K562 (cell line): ENCODE data around the gene CAPN2. TPM values are rescaled to one million over a fixed set of nuclear protein-coding genes. Genes with fewer than 3 reads are reported as not detected.

Experiments used
- DIDO1 ChIP-seq: fragments of 450-650 bp; IDR thresholded peaks from 2 replicates; pipeline ENCODE4 v1.6.1; 2016; ENCODE audit warnings: low read depth, missing biosample characterization, missing genetic modification characterization
- DNMT1 ChIP-seq: fragments of 450-650 bp; IDR thresholded peaks from 2 replicates; pipeline ENCODE4 v1.6.1; 2016; ENCODE audit warnings: antibody characterized with exemption, mild to moderate bottlenecking
- EP400 ChIP-seq: fragments of 450-650 bp; IDR thresholded peaks from 2 replicates; pipeline ENCODE4 v1.6.1; 2017; ENCODE audit warnings: antibody characterized with exemption, mild to moderate bottlenecking, moderate library complexity
- FOXA3 ChIP-seq, 2 experiments: fragments of 450-650 bp in 1 of 2; sonication (generic) in 1 of 2; formaldehyde crosslinking; IDR thresholded peaks in 1 of 2; conservative IDR thresholded peaks in 1 of 2; 2 replicates each; pipeline versions ENCODE4 v1.4.0 to v1.8.0; 2020 to 2022; ENCODE audit warnings: mild to moderate bottlenecking in 2 of 2, missing genetic modification reagents in 1 of 2
- FOXP1 ChIP-seq: sonication (generic); formaldehyde crosslinking; IDR thresholded peaks from 2 replicates; pipeline ENCODE4 v1.8.0; 2022; ENCODE audit warnings: mild to moderate bottlenecking, missing genetic modification reagents
- GABPB1 ChIP-seq: sonication (generic); formaldehyde crosslinking; IDR thresholded peaks from 2 replicates; pipeline ENCODE4 v1.8.0; 2022; ENCODE audit warnings: mild to moderate bottlenecking, missing genetic modification reagents
- HDGF ChIP-seq: fragments of 450-650 bp; IDR thresholded peaks from 2 replicates; pipeline ENCODE4 v1.6.1; 2016
- IFI16 ChIP-seq: fragments of 250-450 bp; sonication (Bioruptor Pico); IDR thresholded peaks from 2 replicates; pipeline ENCODE4 v2.1.2; 2022; ENCODE audit warnings: mild to moderate bottlenecking, inconsistent platforms
- KAT7 ChIP-seq: sonication (generic); formaldehyde crosslinking; IDR thresholded peaks from 2 replicates; pipeline ENCODE4 v1.8.0; 2022; ENCODE audit warnings: missing genetic modification reagents, mild to moderate bottlenecking, borderline replicate concordance
- MIER1 ChIP-seq: fragments of 450-650 bp; IDR thresholded peaks from 2 replicates; pipeline ENCODE4 v1.6.1; 2016; ENCODE audit warnings: antibody characterized with exemption, mild to moderate bottlenecking, low read depth
- MTF1 ChIP-seq: fragments of 250-450 bp; sonication (Bioruptor Pico); IDR thresholded peaks from 2 replicates; pipeline ENCODE4 v1.9.0; 2021; ENCODE audit warnings: moderate library complexity, mild to moderate bottlenecking, inconsistent platforms, borderline replicate concordance
- NR2C1 ChIP-seq, 2 experiments: fragments of 450-650 bp; IDR thresholded peaks; 2 replicates each; pipeline ENCODE4 v1.6.1; 2017; ENCODE audit warnings: mild to moderate bottlenecking in 2 of 2, antibody characterized with exemption in 1 of 2, inconsistent platforms in 1 of 2, missing compliant biosample characterization in 1 of 2, missing genetic modification characterization in 1 of 2
- NRF1 ChIP-seq, 2 experiments: fragments of 450-650 bp; IDR thresholded peaks in 1 of 2; conservative IDR thresholded peaks in 1 of 2; 2 replicates each; pipeline ENCODE4 v1.6.1; 2014; ENCODE audit warnings: mild to moderate bottlenecking in 2 of 2
- PHF21A ChIP-seq: fragments of 450-650 bp; IDR thresholded peaks from 2 replicates; pipeline ENCODE4 v1.6.1; 2017; ENCODE audit warnings: low read depth, borderline replicate concordance
- PML ChIP-seq: IDR thresholded peaks from 2 replicates; pipeline ENCODE4 v1.6.1; 2012; ENCODE audit warnings: low read length, inconsistent platforms
- POLR2AphosphoS2 ChIP-seq: IDR thresholded peaks from 2 replicates; pipeline ENCODE4 v1.6.1; 2012; ENCODE audit warnings: low read length, improper control_type of control experiment
- SAFB ChIP-seq: fragments of 200-400 bp; formaldehyde crosslinking; IDR thresholded peaks from 2 replicates; pipeline ENCODE4 v1.6.1; 2017; ENCODE audit warnings: low read depth, low read length, borderline replicate concordance
- SMARCB1 ChIP-seq: IDR thresholded peaks from 2 replicates; pipeline ENCODE4 v1.6.1; 2011; ENCODE audit warnings: improper control_type of control experiment, low read depth; ENCODE audit not compliant: insufficient read length
- YY1 ChIP-seq, 3 experiments: IDR thresholded peaks; 2 replicates each; pipeline ENCODE4 v1.6.1; 2011; ENCODE audit warnings: low read length in 2 of 3, mild to moderate bottlenecking in 2 of 3, moderate library complexity in 2 of 3, borderline replicate concordance in 1 of 3, control low read depth in 1 of 3, low read depth in 1 of 3; ENCODE audit not compliant: insufficient read depth in 3 of 3, insufficient replicate concordance in 2 of 3, control insufficient read depth in 1 of 3, insufficient read length in 1 of 3; ENCODE audit errors: extremely low read depth in 1 of 3
- ZNF354B ChIP-seq: fragments of 250-450 bp; sonication (Bioruptor Pico); IDR thresholded peaks from 2 replicates; pipeline ENCODE4 v1.4.0; 2020
- ZNF583 ChIP-seq: fragments of 250-450 bp; sonication (Bioruptor Pico); IDR thresholded peaks from 2 replicates; pipeline ENCODE4 v1.4.0; 2020
- ZSCAN29 ChIP-seq: fragments of 450-650 bp; IDR thresholded peaks from 2 replicates; pipeline ENCODE4 v1.6.1; 2017
- polyA plus RNA-seq, 8 experiments: library from polyadenylated mRNA; depleted of rRNA in 4 of 8; stranded (reverse) in 5 of 8; unstranded in 3 of 8; fragments of >200 nt; fragmentation: Nextera tagmentation in 2 of 8; fragmentation: Illumina TruSeq in 1 of 8; extraction: Ambion mirVana in 2 of 8; extraction: Trizol in 1 of 8; gene quantifications; 2 replicates each; pipeline versions ENCODE4 v1.2.1 to v1.2.3, GENCODE V29; 2011 to 2014; ENCODE audit warnings: inconsistent platforms in 1 of 8, missing spikeins in 1 of 8
- total RNA-seq, 7 experiments: library from RNA; depleted of rRNA in 6 of 7; stranded (reverse); fragments of >200 nt in 6 of 7; fragmentation: Illumina TruSeq in 2 of 7; extraction: Trizol in 2 of 7; gene quantifications; 2 replicates each; pipeline versions ENCODE4 v1.2.1 to v1.2.3, GENCODE V29; 2011 to 2021; ENCODE audit warnings: low replicate concordance in 1 of 7
- TF ChIP-seq, protein P1 (sequence below): sonication (generic); formaldehyde crosslinking; IDR thresholded peaks from 2 replicates; pipeline ENCODE4 v1.4.0; 2020; ENCODE audit warnings: mild to moderate bottlenecking, missing genetic modification reagents
- TF ChIP-seq, protein P2 (sequence below), 2 experiments: fragments of 250-450 bp in 1 of 2; fragments of 450-650 bp in 1 of 2; sonication (Bioruptor Pico) in 1 of 2; IDR thresholded peaks; 2 replicates each; pipeline versions ENCODE4 v1.6.1 to v1.8.0; 2016 to 2021; ENCODE audit warnings: mild to moderate bottlenecking in 2 of 2, moderate library complexity in 2 of 2, missing compliant biosample characterization in 1 of 2, missing genetic modification characterization in 1 of 2
- TF ChIP-seq, protein P3 (sequence below): sonication (generic); formaldehyde crosslinking; IDR thresholded peaks from 2 replicates; pipeline ENCODE4 v1.9.0; 2022; ENCODE audit warnings: mild to moderate bottlenecking, missing genetic modification reagents

The CAPN2 gene
- total and polyA plus RNA-seq, 9 of the 15 experiments (the other 6 are each of a cell fraction or from before 2014, with no cell fraction given), result 24.6 to 157 (median 101) TPM

DNA sequence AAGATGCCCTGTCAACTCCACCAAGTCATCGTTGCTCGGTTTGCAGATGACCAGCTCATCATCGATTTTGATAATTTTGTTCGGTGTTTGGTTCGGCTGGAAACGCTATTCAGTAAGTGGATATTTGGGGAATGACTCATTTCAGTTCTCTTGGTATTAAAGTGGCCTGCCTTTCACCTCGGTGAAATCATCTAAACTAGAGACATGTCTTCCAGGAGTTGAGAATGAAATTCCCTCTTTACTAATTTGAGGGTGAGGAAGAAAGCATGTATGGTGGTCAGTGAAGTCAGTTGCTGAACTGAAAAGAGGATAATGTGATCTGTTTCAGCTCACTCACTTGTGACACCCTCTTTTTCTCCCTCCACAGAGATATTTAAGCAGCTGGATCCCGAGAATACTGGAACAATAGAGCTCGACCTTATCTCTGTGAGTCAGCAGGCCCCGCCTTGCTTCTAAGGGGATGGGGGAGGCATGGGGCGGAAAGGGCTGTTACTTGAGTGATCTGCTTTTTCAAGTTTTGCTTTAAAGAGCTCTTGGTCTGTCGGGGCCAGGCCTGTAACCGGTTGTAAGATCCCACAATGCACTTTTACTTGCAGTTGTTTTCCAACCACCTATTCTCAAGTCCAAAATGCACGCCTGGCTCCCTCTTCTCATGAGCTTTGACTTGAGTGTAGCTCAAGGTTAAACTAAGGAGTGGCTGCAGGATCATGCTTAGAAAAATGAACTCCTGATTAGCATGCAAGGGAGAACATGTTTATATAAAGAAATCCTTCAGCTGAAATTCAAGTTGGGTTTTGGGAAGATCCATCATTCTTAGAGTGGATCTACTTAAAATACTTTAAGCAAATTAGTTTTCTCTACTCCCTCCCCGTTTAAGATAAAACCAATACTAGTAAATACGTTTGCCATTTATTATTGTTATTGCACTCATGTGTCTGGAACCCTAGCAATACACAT, 59.8 kb downstream of the CAPN2 start (continued):
- TF ChIP-seq, protein P1, sequence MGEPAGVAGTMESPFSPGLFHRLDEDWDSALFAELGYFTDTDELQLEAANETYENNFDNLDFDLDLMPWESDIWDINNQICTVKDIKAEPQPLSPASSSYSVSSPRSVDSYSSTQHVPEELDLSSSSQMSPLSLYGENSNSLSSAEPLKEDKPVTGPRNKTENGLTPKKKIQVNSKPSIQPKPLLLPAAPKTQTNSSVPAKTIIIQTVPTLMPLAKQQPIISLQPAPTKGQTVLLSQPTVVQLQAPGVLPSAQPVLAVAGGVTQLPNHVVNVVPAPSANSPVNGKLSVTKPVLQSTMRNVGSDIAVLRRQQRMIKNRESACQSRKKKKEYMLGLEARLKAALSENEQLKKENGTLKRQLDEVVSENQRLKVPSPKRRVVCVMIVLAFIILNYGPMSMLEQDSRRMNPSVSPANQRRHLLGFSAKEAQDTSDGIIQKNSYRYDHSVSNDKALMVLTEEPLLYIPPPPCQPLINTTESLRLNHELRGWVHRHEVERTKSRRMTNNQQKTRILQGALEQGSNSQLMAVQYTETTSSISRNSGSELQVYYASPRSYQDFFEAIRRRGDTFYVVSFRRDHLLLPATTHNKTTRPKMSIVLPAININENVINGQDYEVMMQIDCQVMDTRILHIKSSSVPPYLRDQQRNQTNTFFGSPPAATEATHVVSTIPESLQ (CRISPR knock-in tag), result peak; percentile 16; the same call in 1 of the 2 replicates
- TF ChIP-seq SMARCB1 (no peak), SAFB (no peak), YY1 (IDR thresholded peaks at IDR 0.05; ENCODE audit: borderline replicate concordance in 1 of 3, control insufficient read depth in 1 of 3, extremely low read depth in 1 of 3, insufficient read depth in 3 of 3, insufficient read length in 1 of 3, insufficient replicate concordance in 2 of 3, low read depth in 1 of 3, low read length in 2 of 3) (peak in 1 of 3 experiments; percentile 67), EP400 (peak; percentile 76), HDGF (no peak), MTF1 (CRISPR knock-in tag) (no peak), FOXA3 (CRISPR knock-in tag; conservative IDR thresholded peaks at IDR 0.05 in 1 of 2, IDR thresholded peaks at IDR 0.05 in 1 of 2) (peak; percentile 31 to 40; a peak in 2 of 4 replicates), GABPB1 (CRISPR knock-in tag) (peak; percentile 16; the same call in 1 of the 2 replicates), ZSCAN29 (no peak), FOXP1 (no peak), PHF21A (no peak), DNMT1 (no peak), DIDO1 (tag) (0 out of 2 replicates have a peak, but pooled peaks have one; percentile 59), POLR2AphosphoS2 (peak; percentile 92; the same call in 1 of the 2 replicates), KAT7 (CRISPR knock-in tag) (peak; percentile 15; the same call in 1 of the 2 replicates), IFI16 (CRISPR knock-in tag) (0 out of 2 replicates have a peak, but pooled peaks have one; percentile 10), PML (peak; percentile 84), NRF1 (conservative IDR thresholded peaks at IDR 0.05 in 1 of 2, IDR thresholded peaks at IDR 0.05 in 1 of 2) (peak in 1 of 2 experiments; percentile 39; a peak in 3 of 4 replicates), NR2C1 (IDR thresholded peaks at IDR 0.05) (peak; percentile 34; the same call in 1 of the 2 replicates), NR2C1 (tag; IDR thresholded peaks at IDR 0.05) (peak; percentile 26; the same call in 1 of the 2 replicates), ZNF583 (CRISPR knock-in tag) (0 out of 2 replicates have a peak, but pooled peaks have one; percentile 30), ZNF354B (peak; percentile 2; the same call in 1 of the 2 replicates), MIER1 (no peak)
- TF ChIP-seq, protein P2, sequence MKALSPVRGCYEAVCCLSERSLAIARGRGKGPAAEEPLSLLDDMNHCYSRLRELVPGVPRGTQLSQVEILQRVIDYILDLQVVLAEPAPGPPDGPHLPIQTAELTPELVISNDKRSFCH (CRISPR knock-in tag; IDR thresholded peaks at IDR 0.05), result no peak
- TF ChIP-seq, protein P2 (tag; IDR thresholded peaks at IDR 0.05), result no peak
- TF ChIP-seq, protein P3, sequence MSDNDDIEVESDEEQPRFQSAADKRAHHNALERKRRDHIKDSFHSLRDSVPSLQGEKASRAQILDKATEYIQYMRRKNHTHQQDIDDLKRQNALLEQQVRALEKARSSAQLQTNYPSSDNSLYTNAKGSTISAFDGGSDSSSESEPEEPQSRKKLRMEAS (CRISPR knock-in tag), result peak; percentile 62; the same call in 1 of the 2 replicates
